ENCODE data around the gene SERPINA12. TPM values are rescaled to one million over a fixed set of nuclear protein-coding genes. Genes with fewer than 3 reads are reported as not detected.

Gene SERPINA12
- total and polyA plus RNA-seq, 10 of the 15 experiments (the other 5 are each of a cell fraction or from before 2014, with no cell fraction given) = not detected

GRCh38 chr14:94471045-94471444 lies 38.2 kb downstream of the SERPINA12 start (continued):
- TF ChIP-seq DPF2 (IDR thresholded peaks at IDR 0.05) = no peak

- ChIA-PET POLR2A (no interaction called here), CTCF (interaction anchor here (0.6 kb wide), 1 partner anchor 602 kb away, joined by 3 read pairs; no protein-coding TSS in a partner anchor), RAD21 (ENCODE audit: unreplicated experiment) (no interaction called here), SMC1A (ENCODE audit: uncharacterized antibody, unreplicated experiment) (no interaction called here)
- no peak for DNase-seq (ENCODE audit: low read depth, low spot score)
- Histone ChIP-seq H2AFZ (ENCODE audit: control insufficient read depth, low read depth, low read length) (no peak overlapping the region), H4K20me1 (ENCODE audit: control insufficient read depth, insufficient read depth) (no peaks in the 10 kb centered on the region), H3K9ac (ENCODE audit: control insufficient read depth, insufficient read depth, low read length) (no peak overlapping the region), H3K27me3 (replicated peaks in 1 of 2; ENCODE audit: control insufficient read depth in 2 of 2, insufficient read depth in 2 of 2, low read length in 1 of 2) (peaks cover 1 to 3% of the 10 kb centered on the region in 2 experiments; a peak in 1 of 4 replicates), H3K4me1 (ENCODE audit: control insufficient read depth, insufficient read depth, low read length) (no peaks in the 10 kb centered on the region), H3K79me2 (ENCODE audit: control insufficient read depth, insufficient read depth, low read length) (no peaks in the 10 kb centered on the region), H3K36me3 (ENCODE audit: control insufficient read depth in 2 of 2, insufficient read depth in 2 of 2, low read length in 1 of 2) (no peaks in the 10 kb centered on the region), H3K4me2 (ENCODE audit: control insufficient read depth, insufficient read depth) (no peak overlapping the region), H3K9me3 (replicated peaks; ENCODE audit: control insufficient read depth, insufficient read depth, low read length) (no peaks in the 10 kb centered on the region; the same call in 2 of the 3 replicates), H3K27ac (ENCODE audit: control insufficient read depth, insufficient read depth) (no peak overlapping the region), H3K4me3 (no peak overlapping the region)
- 0% methylated on average over 2 of the region's 2 CpGs for WGBS (ENCODE audit: insufficient coverage, insufficient replicate concordance, low lambda C conversion rate, missing lambda C conversion rate)
- in situ Hi-C loops (cut with MboI) = no loop called here
- no peak for ATAC-seq
- TF ChIP-seq RBBP5 (conservative IDR thresholded peaks at IDR 0.05) (no peak), SUPT20H (IDR thresholded peaks at IDR 0.05; ENCODE audit: borderline replicate concordance, control insufficient read depth, low read depth, low read length) (no peak)
- no TSS peak for BruUV-seq (replicated peaks)
- intact Hi-C loops (cut with micrococcal nuclease; ENCODE audit: unreplicated experiment) = no loop called here
- no peak for FAIRE-seq
Observed at GRCh38 chr14:94470311-94470710, 39.0 kb downstream of the SERPINA12 start.

- H3K36me3 ChIP-seq (ENCODE audit: control insufficient read depth in 2 of 2, insufficient read depth in 2 of 2, low read length in 1 of 2) = no peaks in the 10 kb centered on the region
- BruUV-seq (replicated peaks) = no TSS peak
- H3K79me2 ChIP-seq (ENCODE audit: control insufficient read depth, insufficient read depth, low read length) = no peaks in the 10 kb centered on the region
- no peaks in the 10 kb centered on the region; the same call in 2 of the 3 replicates for H3K9me3 ChIP-seq (replicated peaks; ENCODE audit: control insufficient read depth, insufficient read depth, low read length)
- CTCF ChIA-PET = interaction anchor here (1.4 kb wide), 1 partner anchor 17 kb away, joined by 7 read pairs; no protein-coding TSS in a partner anchor
- 36% methylated on average over 3 of the region's 3 CpGs for WGBS (ENCODE audit: insufficient coverage, insufficient replicate concordance, low lambda C conversion rate, missing lambda C conversion rate)
- H3K4me2 ChIP-seq (ENCODE audit: control insufficient read depth, insufficient read depth) = no peak overlapping the region
- no peaks in the 10 kb centered on the region for H3K4me1 ChIP-seq (ENCODE audit: control insufficient read depth, insufficient read depth, low read length)
- H4K20me1 ChIP-seq (ENCODE audit: control insufficient read depth, insufficient read depth) = no peaks in the 10 kb centered on the region
- in situ Hi-C loops (cut with MboI) (no loop called here), intact Hi-C loops (cut with micrococcal nuclease; ENCODE audit: unreplicated experiment) (no loop called here)
- H3K4me3 ChIP-seq = no peak overlapping the region
- H3K27me3 ChIP-seq (replicated peaks in 1 of 2; ENCODE audit: control insufficient read depth in 2 of 2, insufficient read depth in 2 of 2, low read length in 1 of 2) = no peaks in the 10 kb centered on the region
- FAIRE-seq (no peak), ATAC-seq (no peak), DNase-seq (ENCODE audit: low read depth, low spot score) (no peak)
- H3K9ac ChIP-seq (ENCODE audit: control insufficient read depth, insufficient read depth, low read length) = no peak overlapping the region
- RAD21 ChIA-PET (ENCODE audit: unreplicated experiment) = no interaction called here
- no peak overlapping the region for H3K27ac ChIP-seq (ENCODE audit: control insufficient read depth, insufficient read depth)
- POLR2A ChIA-PET = no interaction called here
- H2AFZ ChIP-seq (ENCODE audit: control insufficient read depth, low read depth, low read length) = no peak overlapping the region
- SMC1A ChIA-PET (ENCODE audit: uncharacterized antibody, unreplicated experiment) = no interaction called here
- TF ChIP-seq MEF2A (IDR thresholded peaks at IDR 0.05; ENCODE audit: insufficient read depth, low read depth, low read length) (no peak), E2F4 (IDR thresholded peaks at IDR 0.05; ENCODE audit: low read depth, low read length) (no peak), CBX5 (IDR thresholded peaks at IDR 0.05; ENCODE audit: low read depth) (no peak), SMARCA5 (IDR thresholded peaks at IDR 0.05) (no peak), NFIC (IDR thresholded peaks at IDR 0.05; ENCODE audit: low read depth, low read length) (no peak), NKRF (conservative IDR thresholded peaks at IDR 0.05) (no peak)
Observed at GRCh38 chr14:94469261-94469660, 40.0 kb downstream of the SERPINA12 start.

Data from GM12878 (cell line).